Skeletal muscle tissue (tissue), 4 donors: ENCODE measurements around the gene GPC6. TPM values are rescaled to one million over a fixed set of nuclear protein-coding genes. Genes with fewer than 3 reads are reported as not detected.

Experiments
- H3K27ac ChIP-seq: one replicate; pipeline ENCODE4 v1.7.0; 2013; ENCODE audit warnings: mild to moderate bottlenecking, low read depth, low read length, inconsistent platforms
- H3K27me3 ChIP-seq, 3 donors: one replicate each; pipeline ENCODE4 v1.7.0; 2013; ENCODE audit warnings: low read length in 3 of 3; ENCODE audit not compliant: control insufficient read depth in 3 of 3, insufficient read depth in 3 of 3
- H3K36me3 ChIP-seq, 3 donors: one replicate each; pipeline ENCODE4 v1.7.0; 2013; ENCODE audit warnings: low read length in 3 of 3; ENCODE audit not compliant: control insufficient read depth in 3 of 3, insufficient read depth in 3 of 3
- H3K4me1 ChIP-seq, 3 donors: one replicate each; pipeline ENCODE4 v1.7.0; 2013; ENCODE audit warnings: low read length in 3 of 3, mild to moderate bottlenecking in 3 of 3; ENCODE audit not compliant: control insufficient read depth in 3 of 3, insufficient read depth in 3 of 3
- H3K4me3 ChIP-seq, 3 donors: one replicate each; pipeline ENCODE4 v1.7.0; 2013; ENCODE audit warnings: low read length in 3 of 3
- H3K9ac ChIP-seq, 3 donors: one replicate each; pipeline ENCODE4 v1.7.0; 2013; ENCODE audit warnings: low read length in 3 of 3, mild to moderate bottlenecking in 3 of 3, moderate library complexity in 2 of 3, low read depth in 1 of 3
- H3K9me3 ChIP-seq, 3 donors: one replicate each; pipeline ENCODE4 v1.7.0; 2013; ENCODE audit warnings: low read length in 3 of 3; ENCODE audit not compliant: control insufficient read depth in 3 of 3
- total RNA-seq: library from RNA; depleted of rRNA; stranded (reverse); fragments of >200 nt; gene quantifications from one replicate; pipeline ENCODE4 v1.2.3, GENCODE V29; 2014
- donor health status: Osteomylitis.

The GPC6 gene
- total RNA-seq, 1 donor from 2014 or later, result 7.8 TPM

DNA sequence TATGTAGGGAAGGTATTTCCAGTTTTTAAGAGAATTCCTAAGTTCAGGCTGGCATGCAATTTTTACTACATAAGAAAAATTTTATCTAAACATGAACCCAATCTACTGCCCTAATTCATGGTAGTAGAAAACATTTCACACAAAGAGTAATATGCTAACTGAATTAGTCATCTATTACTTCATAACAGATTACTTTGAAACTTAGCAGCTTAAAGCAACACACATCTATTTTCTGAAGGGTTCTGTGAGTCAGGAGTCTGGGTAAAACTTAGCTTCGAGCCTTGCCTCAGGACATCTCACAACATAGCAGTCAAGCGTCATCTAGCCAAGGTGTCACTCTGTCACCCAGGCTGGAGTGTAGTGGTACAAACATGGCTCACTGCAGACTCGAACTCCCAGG, 715.4 kb downstream of the GPC6 start:
- Histone ChIP-seq H3K27me3 (no peaks in the 10 kb centered on the region), H3K4me3 (no peak overlapping the region), H3K9ac (no peak overlapping the region), H3K27ac (no peak overlapping the region), H3K9me3 (no peaks in the 10 kb centered on the region), H3K4me1 (no peaks in the 10 kb centered on the region), H3K36me3 (no peaks in the 10 kb centered on the region)

DNA sequence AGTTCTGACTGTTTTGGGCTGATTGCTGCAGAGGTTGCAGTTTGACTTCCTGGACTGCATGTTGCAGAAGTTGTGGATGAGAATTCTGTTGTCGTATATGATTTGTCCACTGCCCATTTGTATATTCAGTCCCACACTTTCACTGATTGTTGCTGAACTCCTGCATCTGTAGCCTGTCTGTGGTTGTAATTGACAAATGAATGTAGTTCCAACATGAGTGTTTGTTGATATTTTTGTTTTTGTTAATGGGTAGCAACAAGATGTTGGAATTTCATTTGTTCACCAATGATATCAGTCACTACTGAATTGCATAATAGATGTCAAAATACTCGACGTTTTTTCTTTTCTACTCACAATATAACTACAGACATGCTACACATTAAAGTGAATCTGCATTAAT, 719.0 kb downstream of the GPC6 start:
- Histone ChIP-seq H3K9me3 (no peaks in the 10 kb centered on the region), H3K27me3 (no peaks in the 10 kb centered on the region), H3K36me3 (no peaks in the 10 kb centered on the region), H3K4me3 (no peak overlapping the region), H3K27ac (no peak overlapping the region), H3K9ac (no peak overlapping the region), H3K4me1 (no peaks in the 10 kb centered on the region)

DNA sequence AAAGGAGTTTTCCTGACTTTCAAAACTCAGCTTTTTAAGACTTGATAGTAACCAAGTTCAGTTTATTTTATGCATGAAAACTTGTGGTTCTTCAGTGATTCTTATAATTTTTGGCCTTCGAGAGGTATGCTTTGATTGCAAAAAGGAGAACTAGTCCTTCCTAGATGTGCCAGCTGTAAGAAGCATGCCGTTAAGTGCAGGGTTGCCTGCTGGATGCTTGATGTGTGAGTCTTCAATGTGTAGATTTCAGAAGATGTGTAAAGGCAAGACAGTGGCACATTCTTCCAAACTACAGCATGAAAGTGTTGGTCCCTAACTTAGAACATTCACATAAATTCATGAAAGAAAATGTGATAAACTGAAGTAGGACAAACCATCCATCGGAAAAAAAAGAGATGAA, 720.4 kb downstream of the GPC6 start:
- H3K4me3 ChIP-seq, result no peak overlapping the region
- H3K36me3 ChIP-seq, result no peaks in the 10 kb centered on the region
- no peaks in the 10 kb centered on the region for H3K27me3 ChIP-seq
- H3K27ac ChIP-seq, result no peak overlapping the region
- no peaks in the 10 kb centered on the region for H3K9me3 ChIP-seq
- H3K4me1 ChIP-seq, result no peaks in the 10 kb centered on the region
- no peak overlapping the region for H3K9ac ChIP-seq

DNA sequence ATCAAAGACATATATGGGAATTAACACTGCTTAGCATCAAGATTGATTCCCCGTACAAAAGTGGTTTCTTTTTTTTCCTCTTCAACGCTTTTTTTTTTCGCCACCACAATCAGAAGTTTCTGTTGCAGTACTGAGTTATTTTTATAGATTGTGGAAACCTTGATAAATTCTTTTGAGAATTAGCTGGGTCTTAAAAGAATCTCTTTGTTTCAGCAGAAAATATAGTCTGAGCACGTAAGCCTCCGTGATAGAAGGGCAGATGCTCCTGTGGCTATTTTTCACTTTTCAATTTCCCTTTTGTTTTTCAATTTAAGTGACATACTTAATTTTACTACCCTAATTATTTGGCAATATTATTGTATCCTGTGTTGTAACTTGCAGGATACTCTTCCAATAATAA, 721.0 kb downstream of the GPC6 start:
- H3K27me3 ChIP-seq, result no peaks in the 10 kb centered on the region
- H3K9ac ChIP-seq, result no peak overlapping the region
- no peaks in the 10 kb centered on the region for H3K9me3 ChIP-seq
- no peaks in the 10 kb centered on the region for H3K4me1 ChIP-seq
- no peak overlapping the region for H3K4me3 ChIP-seq
- H3K36me3 ChIP-seq, result no peaks in the 10 kb centered on the region
- H3K27ac ChIP-seq, result no peak overlapping the region

DNA sequence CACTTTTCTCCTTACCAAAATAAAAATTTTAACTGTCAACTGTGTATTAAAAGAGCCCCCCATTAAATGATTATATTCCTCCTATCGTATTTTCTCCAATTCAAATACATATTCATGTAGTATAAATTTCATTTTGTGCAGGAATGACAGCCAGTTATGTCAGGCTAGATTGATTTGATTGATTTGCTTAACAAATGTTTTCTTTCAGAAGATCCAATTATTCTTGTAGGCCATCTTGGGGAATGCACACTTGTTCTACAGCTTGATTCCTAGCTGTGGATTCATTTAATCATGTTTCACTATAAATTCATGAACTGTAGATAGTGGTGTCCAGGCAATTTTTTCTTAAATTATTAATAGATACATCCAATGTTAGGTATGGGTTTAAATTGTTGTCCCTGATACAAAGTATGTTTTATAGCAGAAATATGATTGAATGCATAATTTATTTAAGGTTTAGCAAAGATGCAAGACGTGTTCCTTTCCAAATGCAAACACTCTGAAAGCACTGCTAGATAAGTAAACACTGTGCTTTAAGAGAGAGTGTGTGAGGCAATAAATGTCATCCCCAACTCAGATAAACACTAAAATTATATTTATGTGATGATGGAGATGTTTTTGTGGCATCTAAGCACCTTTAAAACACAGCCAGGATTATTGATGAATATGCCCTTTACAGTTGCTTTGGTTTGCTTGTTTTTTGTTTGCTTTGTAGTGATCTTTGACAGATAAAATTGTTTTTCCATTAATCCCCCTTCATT, 721.7 kb downstream of the GPC6 start:
- no peaks in the 10 kb centered on the region for H3K4me1 ChIP-seq
- no peak overlapping the region for H3K4me3 ChIP-seq
- no peak overlapping the region for H3K9ac ChIP-seq
- H3K36me3 ChIP-seq, result no peaks in the 10 kb centered on the region
- H3K9me3 ChIP-seq, result no peaks in the 10 kb centered on the region
- H3K27ac ChIP-seq, result no peak overlapping the region
- no peaks in the 10 kb centered on the region for H3K27me3 ChIP-seq

DNA sequence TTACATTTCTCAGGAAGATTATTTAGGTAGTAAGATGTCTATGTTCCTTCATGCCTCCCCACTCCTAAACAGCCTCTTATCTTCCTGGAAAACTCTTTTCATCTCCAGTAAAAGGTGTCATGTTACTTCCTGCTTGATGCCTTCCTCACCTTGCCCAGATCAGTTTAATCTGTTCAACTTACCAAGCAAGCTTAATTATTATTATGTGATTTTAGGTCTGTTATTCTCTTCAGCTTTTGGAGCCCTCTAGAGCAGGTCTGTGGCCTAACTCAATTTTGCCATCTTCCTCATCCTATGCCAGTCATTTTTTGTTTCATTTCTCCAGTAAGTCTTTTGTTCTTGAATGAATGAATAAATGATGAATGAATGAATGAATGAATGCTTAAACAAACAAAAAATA, 724.5 kb downstream of the GPC6 start:
- Histone ChIP-seq H3K4me1 (no peaks in the 10 kb centered on the region), H3K27me3 (no peaks in the 10 kb centered on the region), H3K9ac (no peak overlapping the region), H3K27ac (no peak overlapping the region), H3K4me3 (no peak overlapping the region), H3K36me3 (no peaks in the 10 kb centered on the region), H3K9me3 (no peaks in the 10 kb centered on the region)

DNA sequence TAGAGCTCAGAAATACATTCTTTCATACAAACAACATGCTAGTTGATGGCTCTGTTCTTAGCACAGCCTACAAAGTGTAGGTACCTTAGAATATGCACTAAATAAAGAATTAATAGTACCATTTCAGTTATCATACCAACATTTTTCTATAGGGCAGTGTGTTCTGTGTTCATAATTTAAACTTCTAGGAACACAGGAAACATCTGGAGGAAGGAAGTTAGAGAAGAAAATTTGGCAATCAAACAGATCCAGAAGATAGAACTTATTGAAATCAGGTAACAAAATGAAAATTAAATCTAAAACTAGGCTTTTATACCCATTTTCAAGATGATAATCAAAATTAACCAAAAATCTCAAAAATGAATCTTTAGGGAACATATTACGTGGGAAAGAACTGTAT, 725.3 kb downstream of the GPC6 start:
- Histone ChIP-seq H3K4me3 (no peak overlapping the region), H3K27me3 (no peaks in the 10 kb centered on the region), H3K9ac (no peak overlapping the region), H3K9me3 (no peaks in the 10 kb centered on the region), H3K36me3 (no peaks in the 10 kb centered on the region), H3K27ac (no peak overlapping the region), H3K4me1 (no peaks in the 10 kb centered on the region)

DNA sequence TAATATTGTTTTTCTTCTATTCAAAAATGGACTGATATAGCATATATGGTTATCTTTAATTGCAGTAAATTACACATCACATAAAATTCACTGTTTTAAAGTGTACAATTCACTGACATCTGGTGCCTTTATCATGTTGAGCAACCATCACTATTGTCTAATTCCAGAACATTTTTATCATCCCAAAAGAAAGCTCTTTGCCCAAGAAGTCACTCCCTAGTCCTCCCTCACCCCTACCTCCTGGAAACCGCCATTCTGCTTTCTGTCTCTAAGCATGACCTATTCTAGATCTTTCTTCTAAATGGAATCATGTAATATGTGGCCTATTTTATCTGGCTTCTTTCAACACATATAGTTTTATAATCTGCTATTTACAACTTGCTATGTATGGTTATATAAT, 727.2 kb downstream of the GPC6 start:
- Histone ChIP-seq H3K4me3 (no peak overlapping the region), H3K36me3 (no peaks in the 10 kb centered on the region), H3K4me1 (no peaks in the 10 kb centered on the region), H3K9ac (no peak overlapping the region), H3K9me3 (no peaks in the 10 kb centered on the region), H3K27me3 (no peaks in the 10 kb centered on the region), H3K27ac (no peak overlapping the region)

DNA sequence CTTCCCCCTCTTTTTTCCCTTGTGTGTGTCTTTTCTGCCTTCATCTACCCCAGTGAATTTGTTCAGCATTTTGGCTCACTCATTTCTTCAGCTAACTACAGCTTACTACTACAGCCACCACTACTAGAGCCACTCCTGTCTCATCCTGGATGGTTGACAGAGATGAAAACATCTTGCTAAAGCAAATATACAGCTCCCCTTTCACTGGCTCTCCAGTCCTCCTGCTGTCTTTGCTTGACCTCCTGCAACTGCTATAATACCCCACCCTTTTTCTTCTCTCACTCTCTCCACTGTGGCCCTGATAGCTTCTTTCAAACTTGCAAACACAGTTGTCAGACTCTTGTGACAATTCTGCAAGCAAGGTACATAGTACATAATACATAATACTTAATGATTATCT, 729.3 kb downstream of the GPC6 start:
- no peak overlapping the region for H3K9ac ChIP-seq
- no peaks in the 10 kb centered on the region for H3K36me3 ChIP-seq
- no peak overlapping the region for H3K4me3 ChIP-seq
- no peak overlapping the region for H3K27ac ChIP-seq
- H3K4me1 ChIP-seq, result no peaks in the 10 kb centered on the region
- no peaks in the 10 kb centered on the region for H3K27me3 ChIP-seq
- H3K9me3 ChIP-seq, result no peaks in the 10 kb centered on the region

DNA sequence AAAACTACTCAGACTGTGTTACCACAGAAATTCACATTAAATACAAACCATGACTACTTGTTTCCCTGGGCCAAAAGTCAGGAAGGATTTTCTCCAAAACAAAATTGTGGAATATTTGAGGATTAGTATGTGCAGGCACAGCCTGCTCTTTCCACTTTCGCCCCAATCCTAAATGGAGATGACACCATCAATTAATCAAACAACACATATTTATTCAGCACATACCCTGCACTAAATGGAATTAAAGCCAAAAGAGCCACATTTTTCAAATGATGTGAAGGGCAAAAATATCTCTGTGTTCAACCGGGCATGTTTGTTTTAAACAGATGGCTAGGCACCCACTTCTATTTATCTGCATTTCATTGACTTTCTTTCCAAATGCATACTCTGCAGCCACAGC, 729.8 kb downstream of the GPC6 start:
- H3K36me3 ChIP-seq, result no peaks in the 10 kb centered on the region
- H3K9me3 ChIP-seq, result no peaks in the 10 kb centered on the region
- no peak overlapping the region for H3K4me3 ChIP-seq
- H3K27me3 ChIP-seq, result no peaks in the 10 kb centered on the region
- no peak overlapping the region for H3K9ac ChIP-seq
- H3K27ac ChIP-seq, result no peak overlapping the region
- no peaks in the 10 kb centered on the region for H3K4me1 ChIP-seq
